ENCODE data around the gene SCARF1.

DNA sequence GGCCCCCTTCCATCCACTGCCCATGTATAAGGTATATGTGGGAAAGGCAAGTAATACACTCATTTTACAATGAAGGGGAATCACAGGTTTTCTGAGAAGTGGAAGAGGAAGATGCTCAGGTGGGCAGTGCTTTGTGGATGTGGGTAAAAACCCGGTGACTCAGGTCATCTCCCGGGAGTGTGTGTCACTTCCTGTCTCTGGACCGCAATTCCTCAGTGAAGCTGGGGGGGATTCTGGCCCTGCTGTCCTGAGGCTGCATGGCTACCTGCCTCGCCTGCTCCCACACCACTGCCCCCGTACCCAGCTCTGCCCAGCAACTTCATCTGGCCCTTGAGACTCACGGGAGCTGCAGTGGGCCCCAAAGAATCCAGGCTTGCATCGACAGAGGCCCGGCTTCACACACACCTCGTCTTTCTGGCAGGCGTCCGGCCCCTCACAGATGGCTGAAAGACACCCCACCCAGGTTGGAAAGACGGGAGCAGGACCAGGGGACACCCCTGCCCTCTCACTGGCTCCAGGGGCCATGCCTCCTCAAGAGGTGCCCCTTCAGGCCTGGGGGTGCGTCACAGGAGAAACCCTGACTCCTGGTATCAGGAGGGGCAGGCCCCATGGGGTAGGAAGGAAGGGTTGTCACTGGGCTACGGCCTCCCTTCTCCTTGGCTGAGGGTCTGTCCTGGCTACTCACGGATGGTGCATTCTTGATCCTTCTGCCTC, 882 bp downstream of the SCARF1 start:
- TF ChIP-seq ZFP3 (CRISPR knock-in tag; IDR thresholded peaks at IDR 0.05) (no peak), CSDC2 (CRISPR knock-in tag; IDR thresholded peaks at IDR 0.05) (no peak), ZNF8 (CRISPR knock-in tag; IDR thresholded peaks at IDR 0.05) (no peak), PPARA (CRISPR knock-in tag; IDR thresholded peaks at IDR 0.05; ENCODE audit: borderline replicate concordance) (no peak), RARB (CRISPR knock-in tag; IDR thresholded peaks at IDR 0.05) (no peak), BACH2 (CRISPR knock-in tag; IDR thresholded peaks at IDR 0.05; ENCODE audit: borderline replicate concordance) (no peak)
- TF ChIP-seq, protein P1, sequence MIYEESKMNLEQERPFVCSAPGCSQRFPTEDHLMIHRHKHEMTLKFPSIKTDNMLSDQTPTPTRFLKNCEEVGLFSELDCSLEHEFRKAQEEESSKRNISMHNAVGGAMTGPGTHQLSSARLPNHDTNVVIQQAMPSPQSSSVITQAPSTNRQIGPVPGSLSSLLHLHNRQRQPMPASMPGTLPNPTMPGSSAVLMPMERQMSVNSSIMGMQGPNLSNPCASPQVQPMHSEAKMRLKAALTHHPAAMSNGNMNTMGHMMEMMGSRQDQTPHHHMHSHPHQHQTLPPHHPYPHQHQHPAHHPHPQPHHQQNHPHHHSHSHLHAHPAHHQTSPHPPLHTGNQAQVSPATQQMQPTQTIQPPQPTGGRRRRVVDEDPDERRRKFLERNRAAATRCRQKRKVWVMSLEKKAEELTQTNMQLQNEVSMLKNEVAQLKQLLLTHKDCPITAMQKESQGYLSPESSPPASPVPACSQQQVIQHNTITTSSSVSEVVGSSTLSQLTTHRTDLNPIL (CRISPR knock-in tag; IDR thresholded peaks at IDR 0.05; ENCODE audit: low read depth), result no peak
